ENCODE data around the gene SHC4. TPM values are rescaled to one million over a fixed set of nuclear protein-coding genes. Genes with fewer than 3 reads are reported as not detected.

Gene SHC4
- total RNA-seq, 3 donors from 2014 or later, result 0.31 to 3.6 (median 0.43) TPM

DNA sequence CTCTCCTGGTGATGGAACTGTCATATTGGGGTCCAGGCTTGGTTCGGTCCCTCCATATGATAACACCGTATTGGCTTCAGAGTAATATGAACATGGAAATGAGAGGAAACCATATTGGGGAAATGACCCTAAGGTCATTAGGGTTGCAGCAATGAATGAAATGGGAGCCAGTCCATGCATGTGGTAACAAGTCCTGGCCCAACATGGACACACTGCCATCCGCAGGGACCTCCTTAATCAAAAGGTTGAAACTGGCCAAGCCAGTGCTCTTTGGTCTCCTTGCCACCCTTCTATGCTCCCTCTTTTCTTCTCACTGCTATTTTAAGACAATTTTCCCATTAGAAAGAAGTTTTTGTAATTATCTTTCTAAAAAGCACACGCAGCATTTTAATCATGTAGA lies 8.3 kb downstream of the SHC4 start:
- TF ChIP-seq, protein P1, sequence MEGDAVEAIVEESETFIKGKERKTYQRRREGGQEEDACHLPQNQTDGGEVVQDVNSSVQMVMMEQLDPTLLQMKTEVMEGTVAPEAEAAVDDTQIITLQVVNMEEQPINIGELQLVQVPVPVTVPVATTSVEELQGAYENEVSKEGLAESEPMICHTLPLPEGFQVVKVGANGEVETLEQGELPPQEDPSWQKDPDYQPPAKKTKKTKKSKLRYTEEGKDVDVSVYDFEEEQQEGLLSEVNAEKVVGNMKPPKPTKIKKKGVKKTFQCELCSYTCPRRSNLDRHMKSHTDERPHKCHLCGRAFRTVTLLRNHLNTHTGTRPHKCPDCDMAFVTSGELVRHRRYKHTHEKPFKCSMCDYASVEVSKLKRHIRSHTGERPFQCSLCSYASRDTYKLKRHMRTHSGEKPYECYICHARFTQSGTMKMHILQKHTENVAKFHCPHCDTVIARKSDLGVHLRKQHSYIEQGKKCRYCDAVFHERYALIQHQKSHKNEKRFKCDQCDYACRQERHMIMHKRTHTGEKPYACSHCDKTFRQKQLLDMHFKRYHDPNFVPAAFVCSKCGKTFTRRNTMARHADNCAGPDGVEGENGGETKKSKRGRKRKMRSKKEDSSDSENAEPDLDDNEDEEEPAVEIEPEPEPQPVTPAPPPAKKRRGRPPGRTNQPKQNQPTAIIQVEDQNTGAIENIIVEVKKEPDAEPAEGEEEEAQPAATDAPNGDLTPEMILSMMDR (IDR thresholded peaks at IDR 0.05), result no peak
- ATAC-seq (no peak), DNase-seq (no peak)
- intact Hi-C loops (cut with DNase I, micrococcal nuclease), result no loop called here
- Histone ChIP-seq H3K4me3 (no peak overlapping the region), H3K36me3 (ENCODE audit: low read depth) (no peaks in the 10 kb centered on the region), H3K4me1 (ENCODE audit: low read depth) (no peaks in the 10 kb centered on the region), H3K9me3 (no peaks in the 10 kb centered on the region)

DNA sequence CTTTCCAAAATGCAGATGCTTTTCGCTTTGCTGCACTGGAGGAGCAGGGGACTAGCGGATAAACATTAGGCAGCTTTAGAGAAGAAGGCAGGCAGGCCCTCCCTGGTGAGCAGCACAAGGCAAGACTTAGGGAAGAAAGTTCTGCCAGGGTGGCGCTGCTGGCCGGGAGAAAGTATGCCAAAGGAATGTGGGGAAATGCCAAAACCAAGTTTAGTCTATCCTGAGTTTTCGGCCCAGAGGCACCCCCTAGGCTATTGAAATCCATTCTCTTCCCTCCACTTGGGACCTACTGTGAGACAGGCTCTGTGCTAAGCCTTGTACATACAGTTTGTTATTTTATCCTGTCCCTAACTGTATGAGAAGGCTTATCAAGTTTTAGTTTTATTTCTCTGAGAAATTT lies 9.2 kb downstream of the SHC4 start:
- no peak for ATAC-seq
- H3K4me1 ChIP-seq (ENCODE audit: low read depth), result no peaks in the 10 kb centered on the region
- no peaks in the 10 kb centered on the region for H3K36me3 ChIP-seq (ENCODE audit: low read depth)
- H3K4me3 ChIP-seq, result no peak overlapping the region
- TF ChIP-seq, protein P1 (IDR thresholded peaks at IDR 0.05), result no peak
- no peaks in the 10 kb centered on the region for H3K9me3 ChIP-seq
- intact Hi-C loops (cut with DNase I, micrococcal nuclease), result no loop called here
- no peak for DNase-seq

DNA sequence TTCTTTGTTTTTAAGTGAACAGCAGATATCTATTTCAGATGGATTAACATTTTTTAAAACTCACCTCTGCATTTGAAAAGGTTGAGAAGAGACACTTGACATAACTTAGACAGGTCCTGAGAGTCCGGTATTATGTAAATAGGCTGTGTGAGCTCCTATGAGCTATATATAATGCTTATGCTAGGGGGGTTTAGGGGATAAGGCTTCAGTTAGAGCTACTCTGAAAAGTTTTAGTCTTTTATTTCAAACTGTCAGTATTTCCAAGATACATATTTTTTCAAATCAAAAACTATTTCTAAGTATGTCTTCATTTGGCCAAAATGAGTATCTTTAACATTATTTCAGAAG lies 16.9 kb downstream of the SHC4 start:
- TF ChIP-seq, protein P1 (IDR thresholded peaks at IDR 0.05), result no peak

DNA sequence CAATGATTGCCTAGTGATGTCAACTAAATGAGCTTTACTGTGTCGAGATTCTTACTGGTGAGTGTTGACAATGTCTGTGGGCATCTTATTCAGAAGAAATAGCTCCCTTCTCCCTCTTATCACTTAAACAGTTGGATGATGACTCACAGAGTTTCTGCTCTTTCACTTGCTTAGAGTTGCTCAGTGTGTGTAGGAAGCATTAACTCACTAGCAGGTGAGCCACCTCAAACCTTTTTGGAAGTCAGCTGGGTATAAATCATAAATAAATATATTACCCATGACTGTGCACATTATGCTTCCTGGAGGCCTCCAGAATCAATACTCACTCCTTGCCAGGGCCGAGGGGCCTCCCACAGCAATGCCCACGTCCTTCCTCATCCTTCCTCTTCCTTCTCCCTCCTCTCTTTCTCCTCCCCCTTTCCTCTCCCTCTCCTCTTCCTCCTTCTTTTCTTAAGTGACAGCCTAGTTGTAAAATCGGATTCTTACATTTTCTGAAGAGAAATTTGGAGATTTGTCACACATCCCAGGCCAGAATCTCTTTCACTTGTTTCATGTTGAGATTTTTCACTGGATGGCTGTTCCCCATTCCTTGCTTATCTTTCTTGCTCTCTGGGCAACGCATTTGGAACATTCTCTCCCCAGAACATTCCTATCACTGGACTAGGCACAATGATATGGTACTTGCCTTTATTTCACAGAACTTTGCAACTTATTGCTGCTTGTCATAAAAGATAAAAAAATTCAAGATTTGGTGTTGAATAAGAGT lies 17.5 kb downstream of the SHC4 start:
- H3K4me3 ChIP-seq, result no peak overlapping the region
- H3K36me3 ChIP-seq (ENCODE audit: low read depth), result no peaks in the 10 kb centered on the region
- TF ChIP-seq, protein P1 (IDR thresholded peaks at IDR 0.05), result no peak
- no peaks in the 10 kb centered on the region for H3K4me1 ChIP-seq (ENCODE audit: low read depth)
- DNase-seq (no peak), ATAC-seq (no peak)
- intact Hi-C loops (cut with DNase I, micrococcal nuclease), result no loop called here
- no peaks in the 10 kb centered on the region for H3K9me3 ChIP-seq

More for the DNA sequence above, 16.9 kb downstream of the SHC4 start:
- no peaks in the 10 kb centered on the region for H3K36me3 ChIP-seq (ENCODE audit: low read depth)
- no peak overlapping the region for H3K4me3 ChIP-seq
- no peaks in the 10 kb centered on the region for H3K9me3 ChIP-seq
- DNase-seq (no peak), ATAC-seq (no peak)
- intact Hi-C loops (cut with DNase I, micrococcal nuclease), result no loop called here
- no peaks in the 10 kb centered on the region for H3K4me1 ChIP-seq (ENCODE audit: low read depth)

DNA sequence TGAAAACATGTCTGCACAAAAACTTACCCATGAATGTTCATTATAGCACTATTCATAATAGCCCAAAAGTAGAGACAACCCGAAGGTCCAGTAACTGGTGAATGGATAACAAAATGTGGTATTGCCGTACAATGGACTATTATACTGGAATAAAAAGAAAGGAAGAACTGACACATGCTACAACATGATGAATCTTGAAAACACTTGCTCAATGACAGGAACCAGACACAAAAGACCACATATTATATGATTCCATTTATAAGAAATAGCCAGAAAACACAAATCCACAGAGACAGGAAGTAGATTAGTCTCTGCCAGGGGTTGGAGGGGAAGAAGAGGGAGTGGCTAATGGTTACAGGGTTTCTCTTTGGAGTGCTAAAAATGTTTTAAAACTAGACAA lies 18.3 kb downstream of the SHC4 start:
- TF ChIP-seq, protein P1 (IDR thresholded peaks at IDR 0.05), result no peak
- DNase-seq (no peak), ATAC-seq (no peak)
- Histone ChIP-seq H3K4me3 (no peak overlapping the region), H3K36me3 (ENCODE audit: low read depth) (no peaks in the 10 kb centered on the region), H3K9me3 (no peaks in the 10 kb centered on the region), H3K4me1 (ENCODE audit: low read depth) (no peaks in the 10 kb centered on the region)
- intact Hi-C loops (cut with DNase I, micrococcal nuclease), result no loop called here

Measured in mucosa of descending colon (tissue), 3 donors.